Activated CD4-positive, alpha-beta memory T cell treated with anti-CD3 and anti-CD28 coated beads for 36 hours (primary cell): ENCODE results near the gene ADARB2. TPM values are rescaled to one million over a fixed set of nuclear protein-coding genes. Genes with fewer than 3 reads are reported as not detected.
"Not testable (repeated sequence)": the region's sequence is repeated elsewhere in the genome, so short reads cannot be mapped to it uniquely, and the experiment has no call there.

Experiments used
- CTCF ChIA-PET: fragments of 350-600 bp; sonication (Branson Sonifier 250); formaldehyde crosslinking; loops from one replicate; lab custom pipeline; 2021; ENCODE audit warnings: antibody characterized with exemption, inconsistent platforms; lab: Charles Lee
- POLR2A ChIA-PET: fragments of 350-600 bp; sonication (Branson Sonifier 250); formaldehyde crosslinking; loops from one replicate; lab custom pipeline; 2021; ENCODE audit warnings: antibody characterized with exemption; lab: Charles Lee
- DNase-seq: peaks from one replicate; pipeline ENCODE4 v3.0.0-alpha.2; 2020
- H3K27ac Mint-ChIP-seq: one replicate; pipeline ENCODE4 v1.8.0; 2021; ENCODE audit warnings: mixed read lengths
- H3K27me3 Mint-ChIP-seq: one replicate; pipeline ENCODE4 v1.8.0; 2021; ENCODE audit warnings: mixed read lengths
- H3K36me3 Mint-ChIP-seq: one replicate; pipeline ENCODE4 v1.8.0; 2021; ENCODE audit warnings: mixed read lengths
- H3K4me1 Mint-ChIP-seq: one replicate; pipeline ENCODE4 v1.8.0; 2021; ENCODE audit warnings: low read depth, mixed read lengths
- H3K4me3 Mint-ChIP-seq: one replicate; pipeline ENCODE4 v1.8.0; 2021; ENCODE audit warnings: mild to moderate bottlenecking, mixed read lengths
- H3K9me3 Mint-ChIP-seq: one replicate; pipeline ENCODE4 v1.8.0; 2021; ENCODE audit warnings: mixed read lengths
- intact Hi-C: fragments of 100-400 bp; cut with micrococcal nuclease; formaldehyde crosslinking; loops from one replicate; pipeline ENCODE4 v1.15.1; 2023
- total RNA-seq, 2 experiments: library from RNA; stranded (reverse); gene quantifications; one replicate each; pipeline ENCODE4 v1.2.3, GENCODE V29; 2021

The ADARB2 gene
- total RNA-seq, 2 experiments from 2014 or later: 2.2 TPM

GRCh38 chr10:1627945-1628344 lies 109.4 kb downstream of the ADARB2 start:
- CTCF ChIA-PET: no interaction called here
- no peak overlapping the region for H3K27ac Mint-ChIP-seq
- H3K36me3 Mint-ChIP-seq: no peaks in the 10 kb centered on the region
- no peak for DNase-seq
- no peaks in the 10 kb centered on the region for H3K9me3 Mint-ChIP-seq
- POLR2A ChIA-PET: no interaction called here
- peaks cover 3% of the 10 kb centered on the region for H3K27me3 Mint-ChIP-seq
- no peak overlapping the region for H3K4me3 Mint-ChIP-seq
- H3K4me1 Mint-ChIP-seq: no peaks in the 10 kb centered on the region
- intact Hi-C loops: no loop called here

GRCh38 chr10:1626835-1627234 lies 110.5 kb downstream of the ADARB2 start:
- intact Hi-C loops: no loop called here
- H3K9me3 Mint-ChIP-seq: no peaks in the 10 kb centered on the region
- no peaks in the 10 kb centered on the region for H3K36me3 Mint-ChIP-seq
- no peak overlapping the region for H3K27ac Mint-ChIP-seq
- peaks cover 2% of the 10 kb centered on the region for H3K27me3 Mint-ChIP-seq
- POLR2A ChIA-PET: no interaction called here
- H3K4me3 Mint-ChIP-seq: no peak overlapping the region
- DNase-seq: no peak
- no peaks in the 10 kb centered on the region for H3K4me1 Mint-ChIP-seq
- CTCF ChIA-PET: no interaction called here

- CTCF ChIA-PET: no interaction called here
- H3K9me3 Mint-ChIP-seq: no peaks in the 10 kb centered on the region
- no peak overlapping the region for H3K27ac Mint-ChIP-seq
- intact Hi-C loops: no loop called here
- H3K4me1 Mint-ChIP-seq: no peaks in the 10 kb centered on the region
- POLR2A ChIA-PET: no interaction called here
- H3K36me3 Mint-ChIP-seq: no peaks in the 10 kb centered on the region
- no peak for DNase-seq
- no peak overlapping the region for H3K4me3 Mint-ChIP-seq
- H3K27me3 Mint-ChIP-seq: peaks cover 2% of the 10 kb centered on the region
These were observed 110.9 kb downstream of the ADARB2 start for GRCh38 chr10:1626410-1626809.

GRCh38 chr10:1625731-1626130 lies 111.6 kb downstream of the ADARB2 start:
- ChIA-PET POLR2A (no interaction called here), CTCF (no interaction called here)
- Mint-ChIP-seq H3K36me3 (no peaks in the 10 kb centered on the region), H3K4me3 (no peak overlapping the region), H3K27ac (no peak overlapping the region), H3K27me3 (peaks cover 2% of the 10 kb centered on the region), H3K9me3 (no peaks in the 10 kb centered on the region), H3K4me1 (no peaks in the 10 kb centered on the region)
- intact Hi-C loops: no loop called here
- DNase-seq: no peak

GRCh38 chr10:1625079-1625478 lies 112.2 kb downstream of the ADARB2 start:
- POLR2A ChIA-PET: no interaction called here

GRCh38 chr10:1624240-1624639 lies 113.1 kb downstream of the ADARB2 start:
- no peaks in the 10 kb centered on the region for H3K27me3 Mint-ChIP-seq
- H3K4me1 Mint-ChIP-seq: no peaks in the 10 kb centered on the region
- DNase-seq: no peak
- no peak overlapping the region for H3K4me3 Mint-ChIP-seq
- no peaks in the 10 kb centered on the region for H3K36me3 Mint-ChIP-seq
- CTCF ChIA-PET: no interaction called here
- intact Hi-C loops: no loop called here
- no peaks in the 10 kb centered on the region for H3K9me3 Mint-ChIP-seq
- H3K27ac Mint-ChIP-seq: no peak overlapping the region
- POLR2A ChIA-PET: no interaction called here

More at GRCh38 chr10:1625079-1625478, 112.2 kb downstream of the ADARB2 start:
- no peak overlapping the region for H3K27ac Mint-ChIP-seq
- CTCF ChIA-PET: no interaction called here
- DNase-seq: no peak
- H3K4me3 Mint-ChIP-seq: no peak overlapping the region
- no peaks in the 10 kb centered on the region for H3K36me3 Mint-ChIP-seq
- no peaks in the 10 kb centered on the region for H3K4me1 Mint-ChIP-seq
- intact Hi-C loops: no loop called here
- no peaks in the 10 kb centered on the region for H3K9me3 Mint-ChIP-seq
- H3K27me3 Mint-ChIP-seq: no peaks in the 10 kb centered on the region

GRCh38 chr10:1620803-1621202 lies 116.5 kb downstream of the ADARB2 start:
- POLR2A ChIA-PET: no interaction called here
- CTCF ChIA-PET: no interaction called here
- Mint-ChIP-seq H3K4me3 (no peak overlapping the region), H3K4me1 (no peaks in the 10 kb centered on the region), H3K9me3 (peaks cover 3% of the 10 kb centered on the region), H3K27ac (no peak overlapping the region), H3K36me3 (no peaks in the 10 kb centered on the region), H3K27me3 (peaks cover 7% of the 10 kb centered on the region)
- intact Hi-C loops: no loop called here
- no peak for DNase-seq

GRCh38 chr10:1617376-1618317 lies 119.7 kb downstream of the ADARB2 start:
- H3K9me3 Mint-ChIP-seq, POLR2A ChIA-PET, H3K4me3 Mint-ChIP-seq, H3K36me3 Mint-ChIP-seq, H3K4me1 Mint-ChIP-seq, H3K27me3 Mint-ChIP-seq, H3K27ac Mint-ChIP-seq, intact Hi-C loops, CTCF ChIA-PET, DNase-seq: not testable (repeated sequence)

- H3K9me3 Mint-ChIP-seq, H3K36me3 Mint-ChIP-seq, H3K27ac Mint-ChIP-seq, DNase-seq, intact Hi-C loops, POLR2A ChIA-PET, CTCF ChIA-PET, H3K4me1 Mint-ChIP-seq, H3K4me3 Mint-ChIP-seq: not testable (repeated sequence)
- H3K27me3 Mint-ChIP-seq: peaks cover 13% of the 10 kb centered on the region
These were observed 120.6 kb downstream of the ADARB2 start for GRCh38 chr10:1616701-1617100.

GRCh38 chr10:1615186-1615954 lies 122.0 kb downstream of the ADARB2 start:
- no peak for DNase-seq
- peaks cover 3% of the 10 kb centered on the region for H3K9me3 Mint-ChIP-seq
- no peak overlapping the region for H3K4me3 Mint-ChIP-seq
- H3K4me1 Mint-ChIP-seq: no peaks in the 10 kb centered on the region
- H3K27ac Mint-ChIP-seq: no peak overlapping the region
- H3K36me3 Mint-ChIP-seq: no peaks in the 10 kb centered on the region
- POLR2A ChIA-PET: no interaction called here
- H3K27me3 Mint-ChIP-seq: peaks cover 22% of the 10 kb centered on the region
- intact Hi-C loops: no loop called here
- CTCF ChIA-PET: interaction anchor here (0.6 kb wide), 1 partner anchor 445 kb away, joined by 3 read pairs; no protein-coding TSS in a partner anchor

GRCh38 chr10:1613511-1613910 lies 123.8 kb downstream of the ADARB2 start:
- no peaks in the 10 kb centered on the region for H3K36me3 Mint-ChIP-seq
- no peak overlapping the region for H3K4me3 Mint-ChIP-seq
- DNase-seq: no peak
- peaks cover 3% of the 10 kb centered on the region for H3K4me1 Mint-ChIP-seq
- intact Hi-C loops: no loop called here
- no peaks in the 10 kb centered on the region for H3K9me3 Mint-ChIP-seq
- ChIA-PET CTCF (interaction anchor here (1.5 kb wide), 1 partner anchor 193 kb away, joined by 4 read pairs; no protein-coding TSS in a partner anchor), POLR2A (no interaction called here)
- peaks cover 28% of the 10 kb centered on the region for H3K27me3 Mint-ChIP-seq
- no peak overlapping the region for H3K27ac Mint-ChIP-seq

- Mint-ChIP-seq H3K36me3 (no peaks in the 10 kb centered on the region), H3K4me3 (no peak overlapping the region), H3K4me1 (peaks cover 3% of the 10 kb centered on the region), H3K27me3 (peaks cover 32% of the 10 kb centered on the region), H3K27ac (no peak overlapping the region), H3K9me3 (no peaks in the 10 kb centered on the region)
- ChIA-PET CTCF (interaction anchor here (1.5 kb wide), 1 partner anchor 192 kb away, joined by 4 read pairs; no protein-coding TSS in a partner anchor), POLR2A (no interaction called here)
- no peak for DNase-seq
- intact Hi-C loops: no loop called here
These were observed 124.4 kb downstream of the ADARB2 start for GRCh38 chr10:1612908-1613307.
